HepG2 (cell line): Measurements from ENCODE around the gene C5orf34. TPM values are rescaled to one million over a fixed set of nuclear protein-coding genes. Genes with fewer than 3 reads are reported as not detected.
A peak's percentile ranks its signal among the peaks of the same experiment; 100 is the strongest.

ENCODE experiments used
- ATF1 ChIP-seq: IDR thresholded peaks from 2 replicates; pipeline ENCODE4 v1.6.1; 2016; ENCODE audit warnings: mild to moderate bottlenecking, control low read depth
- CREB1 ChIP-seq, 2 experiments: fragments of 450-650 bp in 1 of 2; IDR thresholded peaks; 2 replicates each; pipeline ENCODE4 v1.6.1; 2016 to 2017; ENCODE audit warnings: control low read depth in 1 of 2, mild to moderate bottlenecking in 1 of 2, missing compliant biosample characterization in 1 of 2, missing genetic modification characterization in 1 of 2
- DNMT1 ChIP-seq: sonication (generic); formaldehyde crosslinking; IDR thresholded peaks from 2 replicates; pipeline ENCODE4 v1.5.1; 2020; ENCODE audit warnings: mild to moderate bottlenecking, missing genetic modification reagents
- FOSL2 ChIP-seq: sonication (generic); formaldehyde crosslinking; IDR thresholded peaks from 2 replicates; pipeline ENCODE4 v1.4.0; 2020; ENCODE audit warnings: missing genetic modification reagents
- GZF1 ChIP-seq: sonication (generic); formaldehyde crosslinking; IDR thresholded peaks from 2 replicates; pipeline ENCODE4 v1.5.1; 2020; ENCODE audit warnings: mild to moderate bottlenecking, missing genetic modification reagents
- HNRNPUL1 ChIP-seq: fragments of 200-400 bp; formaldehyde crosslinking; IDR thresholded peaks from 2 replicates; pipeline ENCODE4 v1.6.1; 2017; ENCODE audit warnings: low read depth, mild to moderate bottlenecking, low read length, moderate library complexity
- HOXA7 ChIP-seq: sonication (generic); formaldehyde crosslinking; IDR thresholded peaks from 2 replicates; pipeline ENCODE4 v1.8.1; 2022; ENCODE audit warnings: mild to moderate bottlenecking, missing genetic modification reagents, moderate library complexity
- NR0B2 ChIP-seq: sonication (generic); formaldehyde crosslinking; IDR thresholded peaks from 2 replicates; pipeline ENCODE4 v1.4.0; 2020; ENCODE audit warnings: mild to moderate bottlenecking, missing genetic modification reagents
- RAD21 ChIP-seq: fragments of 450-650 bp; formaldehyde crosslinking; IDR thresholded peaks from 2 replicates; pipeline ENCODE4 v1.5.0; 2020; ENCODE audit warnings: mild to moderate bottlenecking
- SP2 ChIP-seq: sonication (generic); formaldehyde crosslinking; IDR thresholded peaks from 2 replicates; pipeline ENCODE4 v1.5.1; 2020; ENCODE audit warnings: mild to moderate bottlenecking, missing genetic modification reagents
- SP5 ChIP-seq: IDR thresholded peaks from 2 replicates; pipeline ENCODE4 v1.6.1; 2016; ENCODE audit warnings: low read depth, borderline replicate concordance
- THAP8 ChIP-seq: sonication (generic); formaldehyde crosslinking; IDR thresholded peaks from 2 replicates; pipeline ENCODE4 v1.5.1; 2020; ENCODE audit warnings: missing genetic modification reagents, mild to moderate bottlenecking, borderline replicate concordance
- ZBTB3 ChIP-seq: sonication (generic); formaldehyde crosslinking; IDR thresholded peaks from 2 replicates; pipeline ENCODE4 v1.4.0; 2020; ENCODE audit warnings: low read depth, mild to moderate bottlenecking, moderate library complexity, missing genetic modification reagents, borderline replicate concordance
- ZFP37 ChIP-seq: sonication (generic); formaldehyde crosslinking; IDR thresholded peaks from 2 replicates; pipeline ENCODE4 v1.4.0; 2020; ENCODE audit warnings: missing genetic modification reagents, borderline replicate concordance
- ZNF629 ChIP-seq: sonication (generic); formaldehyde crosslinking; conservative IDR thresholded peaks from 2 replicates; pipeline ENCODE4 v1.5.0; 2020; ENCODE audit warnings: missing genetic modification reagents
- ZNF672 ChIP-seq: sonication (generic); formaldehyde crosslinking; IDR thresholded peaks from 2 replicates; pipeline ENCODE4 v1.8.1; 2022; ENCODE audit warnings: missing genetic modification reagents
- ZNF773 ChIP-seq: sonication (generic); formaldehyde crosslinking; IDR thresholded peaks from 2 replicates; pipeline ENCODE4 v1.4.0; 2020; ENCODE audit warnings: missing genetic modification reagents, borderline replicate concordance
- ZNF782 ChIP-seq: sonication (generic); formaldehyde crosslinking; IDR thresholded peaks from 2 replicates; pipeline ENCODE4 v1.4.0; 2020; ENCODE audit warnings: missing genetic modification reagents, mild to moderate bottlenecking, borderline replicate concordance
- ZNF883 ChIP-seq: sonication (generic); formaldehyde crosslinking; IDR thresholded peaks from 2 replicates; pipeline ENCODE4 v1.5.1; 2020; ENCODE audit warnings: mild to moderate bottlenecking, missing genetic modification reagents; ENCODE audit errors: not compliant biosample characterization
- ZNF891 ChIP-seq: sonication (generic); formaldehyde crosslinking; IDR thresholded peaks from 2 replicates; pipeline ENCODE4 v1.5.0; 2020; ENCODE audit warnings: mild to moderate bottlenecking, missing genetic modification reagents
- polyA plus RNA-seq, 8 experiments: library from polyadenylated mRNA; depleted of rRNA in 3 of 8; stranded (reverse) in 7 of 8; unstranded in 1 of 8; fragments of >200 nt; fragmentation: Illumina TruSeq in 4 of 8; extraction: Trizol in 4 of 8; gene quantifications; 2 replicates each; pipeline versions ENCODE4 v1.2.1 to v1.2.3, GENCODE V29; 2011 to 2016; ENCODE audit warnings: low read depth in 4 of 8, missing spikeins in 1 of 8, mixed read lengths in 1 of 8; ENCODE audit not compliant: insufficient read depth in 1 of 8
- total RNA-seq, 5 experiments: library from RNA; depleted of rRNA; stranded (reverse); fragments of >200 nt; fragmentation: Illumina TruSeq; extraction: Trizol; gene quantifications; 2 replicates each; pipeline ENCODE4 v1.2.3, GENCODE V29; 2016; ENCODE audit warnings: low read depth in 1 of 5
- TF ChIP-seq, protein P1 (sequence below): sonication (generic); formaldehyde crosslinking; IDR thresholded peaks from 2 replicates; pipeline ENCODE4 v1.8.1; 2022; ENCODE audit warnings: mild to moderate bottlenecking, missing genetic modification reagents
- TF ChIP-seq, protein P2 (sequence below): sonication (generic); formaldehyde crosslinking; IDR thresholded peaks from 2 replicates; pipeline ENCODE4 v1.5.0; 2020; ENCODE audit warnings: missing genetic modification reagents

Gene C5orf34
- total and polyA plus RNA-seq, 2 of the 13 experiments (the other 11 are each of a cell fraction or from before 2014, with no cell fraction given) = 3.2 to 6.4 TPM

GRCh38 chr5:43555895-43556606, 41.1 kb upstream of the C5orf34 start (continued):
- TF ChIP-seq, protein P1, sequence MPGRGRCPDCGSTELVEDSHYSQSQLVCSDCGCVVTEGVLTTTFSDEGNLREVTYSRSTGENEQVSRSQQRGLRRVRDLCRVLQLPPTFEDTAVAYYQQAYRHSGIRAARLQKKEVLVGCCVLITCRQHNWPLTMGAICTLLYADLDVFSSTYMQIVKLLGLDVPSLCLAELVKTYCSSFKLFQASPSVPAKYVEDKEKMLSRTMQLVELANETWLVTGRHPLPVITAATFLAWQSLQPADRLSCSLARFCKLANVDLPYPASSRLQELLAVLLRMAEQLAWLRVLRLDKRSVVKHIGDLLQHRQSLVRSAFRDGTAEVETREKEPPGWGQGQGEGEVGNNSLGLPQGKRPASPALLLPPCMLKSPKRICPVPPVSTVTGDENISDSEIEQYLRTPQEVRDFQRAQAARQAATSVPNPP (CRISPR knock-in tag) = no peak
- TF ChIP-seq SP5 (CRISPR knock-in tag) (0 out of 2 replicates have a peak, but pooled peaks have one; percentile 3), ATF1 (CRISPR knock-in tag) (no peak), ZNF672 (no peak), CREB1 (IDR thresholded peaks at IDR 0.05) (no peak), CREB1 (CRISPR knock-in tag; IDR thresholded peaks at IDR 0.05) (no peak), FOSL2 (no peak), ZFP37 (no peak), ZNF883 (CRISPR knock-in tag) (no peak), RAD21 (CRISPR knock-in tag) (no peak), ZNF773 (CRISPR knock-in tag) (no peak), GZF1 (CRISPR knock-in tag) (no peak), ZNF629 (CRISPR knock-in tag) (no peak), HNRNPUL1 (no peak), SP2 (no peak), NR0B2 (CRISPR knock-in tag) (0 out of 2 replicates have a peak, but pooled peaks have one; percentile 36), HOXA7 (CRISPR knock-in tag) (no peak), THAP8 (CRISPR knock-in tag) (no peak), ZNF891 (CRISPR knock-in tag) (no peak; the same call in 1 of the 2 replicates), ZNF782 (CRISPR knock-in tag) (peak; percentile 66; the same call in 1 of the 2 replicates), ZBTB3 (CRISPR knock-in tag) (0 out of 2 replicates have a peak, but pooled peaks have one; percentile 15), DNMT1 (CRISPR knock-in tag) (no peak)
- TF ChIP-seq, protein P2, sequence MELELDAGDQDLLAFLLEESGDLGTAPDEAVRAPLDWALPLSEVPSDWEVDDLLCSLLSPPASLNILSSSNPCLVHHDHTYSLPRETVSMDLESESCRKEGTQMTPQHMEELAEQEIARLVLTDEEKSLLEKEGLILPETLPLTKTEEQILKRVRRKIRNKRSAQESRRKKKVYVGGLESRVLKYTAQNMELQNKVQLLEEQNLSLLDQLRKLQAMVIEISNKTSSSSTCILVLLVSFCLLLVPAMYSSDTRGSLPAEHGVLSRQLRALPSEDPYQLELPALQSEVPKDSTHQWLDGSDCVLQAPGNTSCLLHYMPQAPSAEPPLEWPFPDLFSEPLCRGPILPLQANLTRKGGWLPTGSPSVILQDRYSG = no peak
